K562 (cell line): Measurements from ENCODE around the gene RNF144A.

Experiments used
- HIVEP1 ChIP-seq: fragments of 250-450 bp; sonication (Bioruptor Pico); IDR thresholded peaks from 2 replicates; pipeline ENCODE4 v1.4.0; 2020; ENCODE audit warnings: mild to moderate bottlenecking
- SRF ChIP-seq, 2 experiments: fragments of 250-450, 450-650 bp in 1 of 2; sonication (Bioruptor Pico) in 1 of 2; sonication (generic) in 1 of 2; formaldehyde crosslinking; IDR thresholded peaks; 2 replicates each; pipeline versions ENCODE4 v1.5.0 to v1.5.1; 2020 to 2022; ENCODE audit warnings: mild to moderate bottlenecking in 1 of 2, missing genetic modification reagents in 1 of 2

DNA sequence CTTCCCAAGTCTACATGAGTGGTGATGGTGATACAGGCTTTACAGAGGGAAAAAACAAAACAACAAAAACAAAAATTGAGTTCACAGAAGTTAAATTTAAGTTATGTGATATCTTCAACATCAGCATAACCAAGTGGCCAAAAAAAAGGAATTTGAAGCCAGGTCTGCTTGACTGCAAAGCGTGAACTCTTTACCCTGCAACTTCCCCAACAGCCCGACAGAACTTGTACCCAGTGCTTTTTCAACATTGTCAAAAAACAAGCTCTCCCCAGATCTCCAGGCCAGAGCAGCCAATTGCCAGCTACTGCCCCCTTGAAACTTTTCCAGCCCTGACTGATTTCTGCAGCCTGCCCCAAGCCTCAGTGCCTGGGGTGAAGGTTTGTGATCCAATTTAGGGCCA is 76.7 kb downstream of the RNF144A start:
- no peak for TF ChIP-seq HIVEP1 (CRISPR knock-in tag)
- TF ChIP-seq SRF (CRISPR knock-in tag; IDR thresholded peaks at IDR 0.05), result no peak
